ENCODE data around the gene PIP5K1B. TPM values are rescaled to one million over a fixed set of nuclear protein-coding genes. Genes with fewer than 3 reads are reported as not detected.

PIP5K1B gene
- total and polyA plus RNA-seq, 4 donors, result 0.09 to 30.9 (median 0.29) TPM

DNA sequence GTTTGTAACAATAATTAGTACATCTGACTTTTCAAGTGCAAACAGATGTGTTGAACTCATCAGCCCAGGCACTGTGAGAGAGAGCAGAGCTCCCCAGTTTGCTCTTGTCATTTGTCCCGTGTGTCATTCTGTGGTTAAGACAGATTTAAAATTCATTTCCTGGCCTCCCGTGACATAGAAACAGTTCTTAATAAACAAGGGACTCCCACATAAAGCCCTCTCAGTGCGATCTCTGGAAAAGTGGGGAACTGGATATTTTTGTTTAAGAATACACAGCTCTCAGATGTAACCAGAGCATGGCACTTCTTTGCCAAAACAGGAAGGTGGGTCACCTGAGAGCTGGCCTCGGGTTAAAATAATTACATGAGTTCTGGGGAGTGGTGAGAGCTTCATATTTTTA, 250.3 kb downstream of the PIP5K1B start:
- no peak overlapping the region for H3K9ac ChIP-seq (ENCODE audit: low read depth in 1 of 2, low read length in 2 of 2)
- no peak overlapping the region for H3K4me3 ChIP-seq (ENCODE audit: low read depth in 1 of 3, low read length in 3 of 3)
- H3K36me3 ChIP-seq (ENCODE audit: control insufficient read depth in 4 of 4, insufficient read depth in 3 of 4, low read depth in 1 of 4, low read length in 3 of 4), result peaks cover 0 to 2% (median 0%) of the 10 kb centered on the region in 4 donors
- WGBS, result 54% methylated on average over 4 of the region's 4 CpGs
- DNase-seq (ENCODE audit: low spot score), result no peak
- H3K27me3 ChIP-seq (ENCODE audit: control insufficient read depth in 4 of 4, insufficient read depth in 4 of 4, low read length in 3 of 4), result peaks cover 0 to 2% (median 0%) of the 10 kb centered on the region in 4 donors
- no peaks in the 10 kb centered on the region for H3K4me1 ChIP-seq (ENCODE audit: control insufficient read depth in 4 of 4, insufficient read depth in 4 of 4, low read length in 3 of 4)
- TF ChIP-seq, protein P1, sequence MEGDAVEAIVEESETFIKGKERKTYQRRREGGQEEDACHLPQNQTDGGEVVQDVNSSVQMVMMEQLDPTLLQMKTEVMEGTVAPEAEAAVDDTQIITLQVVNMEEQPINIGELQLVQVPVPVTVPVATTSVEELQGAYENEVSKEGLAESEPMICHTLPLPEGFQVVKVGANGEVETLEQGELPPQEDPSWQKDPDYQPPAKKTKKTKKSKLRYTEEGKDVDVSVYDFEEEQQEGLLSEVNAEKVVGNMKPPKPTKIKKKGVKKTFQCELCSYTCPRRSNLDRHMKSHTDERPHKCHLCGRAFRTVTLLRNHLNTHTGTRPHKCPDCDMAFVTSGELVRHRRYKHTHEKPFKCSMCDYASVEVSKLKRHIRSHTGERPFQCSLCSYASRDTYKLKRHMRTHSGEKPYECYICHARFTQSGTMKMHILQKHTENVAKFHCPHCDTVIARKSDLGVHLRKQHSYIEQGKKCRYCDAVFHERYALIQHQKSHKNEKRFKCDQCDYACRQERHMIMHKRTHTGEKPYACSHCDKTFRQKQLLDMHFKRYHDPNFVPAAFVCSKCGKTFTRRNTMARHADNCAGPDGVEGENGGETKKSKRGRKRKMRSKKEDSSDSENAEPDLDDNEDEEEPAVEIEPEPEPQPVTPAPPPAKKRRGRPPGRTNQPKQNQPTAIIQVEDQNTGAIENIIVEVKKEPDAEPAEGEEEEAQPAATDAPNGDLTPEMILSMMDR (IDR thresholded peaks at IDR 0.05; ENCODE audit: low read depth, low read length, missing input control), result no peak
- no peak for TF ChIP-seq TAF1 (conservative IDR thresholded peaks at IDR 0.05)
- no peak for TF ChIP-seq EGR1 (IDR thresholded peaks at IDR 0.05; ENCODE audit: low read depth in 2 of 2)
- TF ChIP-seq GABPA (IDR thresholded peaks at IDR 0.05 in 1 of 2, conservative IDR thresholded peaks at IDR 0.05 in 1 of 2), result no peak
- no peak for TF ChIP-seq JUND (IDR thresholded peaks at IDR 0.05)
- no peak for TF ChIP-seq YY1 (IDR thresholded peaks at IDR 0.05)
- TF ChIP-seq HNF4A (conservative IDR thresholded peaks at IDR 0.05), result no peak
- TF ChIP-seq, protein P2, sequence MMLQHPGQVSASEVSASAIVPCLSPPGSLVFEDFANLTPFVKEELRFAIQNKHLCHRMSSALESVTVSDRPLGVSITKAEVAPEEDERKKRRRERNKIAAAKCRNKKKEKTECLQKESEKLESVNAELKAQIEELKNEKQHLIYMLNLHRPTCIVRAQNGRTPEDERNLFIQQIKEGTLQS (IDR thresholded peaks at IDR 0.05), result no peak
- TF ChIP-seq NR2F2 (IDR thresholded peaks at IDR 0.05), result no peak
- TF ChIP-seq HNF4G (IDR thresholded peaks at IDR 0.05), result no peak
- TF ChIP-seq, protein P3, sequence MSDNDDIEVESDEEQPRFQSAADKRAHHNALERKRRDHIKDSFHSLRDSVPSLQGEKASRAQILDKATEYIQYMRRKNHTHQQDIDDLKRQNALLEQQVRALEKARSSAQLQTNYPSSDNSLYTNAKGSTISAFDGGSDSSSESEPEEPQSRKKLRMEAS (IDR thresholded peaks at IDR 0.05), result no peak
- TF ChIP-seq, protein P4, sequence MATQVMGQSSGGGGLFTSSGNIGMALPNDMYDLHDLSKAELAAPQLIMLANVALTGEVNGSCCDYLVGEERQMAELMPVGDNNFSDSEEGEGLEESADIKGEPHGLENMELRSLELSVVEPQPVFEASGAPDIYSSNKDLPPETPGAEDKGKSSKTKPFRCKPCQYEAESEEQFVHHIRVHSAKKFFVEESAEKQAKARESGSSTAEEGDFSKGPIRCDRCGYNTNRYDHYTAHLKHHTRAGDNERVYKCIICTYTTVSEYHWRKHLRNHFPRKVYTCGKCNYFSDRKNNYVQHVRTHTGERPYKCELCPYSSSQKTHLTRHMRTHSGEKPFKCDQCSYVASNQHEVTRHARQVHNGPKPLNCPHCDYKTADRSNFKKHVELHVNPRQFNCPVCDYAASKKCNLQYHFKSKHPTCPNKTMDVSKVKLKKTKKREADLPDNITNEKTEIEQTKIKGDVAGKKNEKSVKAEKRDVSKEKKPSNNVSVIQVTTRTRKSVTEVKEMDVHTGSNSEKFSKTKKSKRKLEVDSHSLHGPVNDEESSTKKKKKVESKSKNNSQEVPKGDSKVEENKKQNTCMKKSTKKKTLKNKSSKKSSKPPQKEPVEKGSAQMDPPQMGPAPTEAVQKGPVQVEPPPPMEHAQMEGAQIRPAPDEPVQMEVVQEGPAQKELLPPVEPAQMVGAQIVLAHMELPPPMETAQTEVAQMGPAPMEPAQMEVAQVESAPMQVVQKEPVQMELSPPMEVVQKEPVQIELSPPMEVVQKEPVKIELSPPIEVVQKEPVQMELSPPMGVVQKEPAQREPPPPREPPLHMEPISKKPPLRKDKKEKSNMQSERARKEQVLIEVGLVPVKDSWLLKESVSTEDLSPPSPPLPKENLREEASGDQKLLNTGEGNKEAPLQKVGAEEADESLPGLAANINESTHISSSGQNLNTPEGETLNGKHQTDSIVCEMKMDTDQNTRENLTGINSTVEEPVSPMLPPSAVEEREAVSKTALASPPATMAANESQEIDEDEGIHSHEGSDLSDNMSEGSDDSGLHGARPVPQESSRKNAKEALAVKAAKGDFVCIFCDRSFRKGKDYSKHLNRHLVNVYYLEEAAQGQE (IDR thresholded peaks at IDR 0.05), result no peak
- H3K9me3 ChIP-seq (ENCODE audit: control insufficient read depth in 4 of 4, low read length in 3 of 4), result no peaks in the 10 kb centered on the region
- H3K27ac ChIP-seq (ENCODE audit: low read depth in 1 of 2, low read length in 2 of 2), result no peak overlapping the region

DNA sequence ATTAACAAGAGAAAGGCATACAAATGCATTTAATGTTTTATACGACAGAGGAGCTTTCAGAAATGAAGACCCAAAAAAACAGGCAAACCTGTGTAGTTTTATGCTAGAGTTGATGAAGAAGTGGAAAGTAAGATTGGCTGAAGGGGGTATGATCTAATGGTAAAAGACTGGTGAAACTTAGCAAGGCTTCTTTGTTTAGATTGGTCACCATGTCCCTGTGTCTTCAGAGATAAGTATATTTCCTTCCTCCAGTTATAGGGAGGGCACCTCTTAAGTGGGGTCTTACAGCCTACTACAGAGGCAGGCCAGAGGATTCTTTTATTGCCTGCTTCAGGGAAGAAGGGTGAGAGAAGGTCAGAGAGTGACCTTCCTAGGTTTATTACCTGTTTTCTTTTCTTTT, 252.4 kb downstream of the PIP5K1B start:
- WGBS, result 92% methylated on average over 1 of the region's 1 CpG
- H3K27ac ChIP-seq (ENCODE audit: low read depth in 1 of 2, low read length in 2 of 2), result no peak overlapping the region
- H3K4me3 ChIP-seq (ENCODE audit: low read depth in 1 of 3, low read length in 3 of 3), result no peak overlapping the region
- H3K36me3 ChIP-seq (ENCODE audit: control insufficient read depth in 4 of 4, insufficient read depth in 3 of 4, low read depth in 1 of 4, low read length in 3 of 4), result peaks cover 0 to 2% (median 0%) of the 10 kb centered on the region in 4 donors
- H3K9me3 ChIP-seq (ENCODE audit: control insufficient read depth in 4 of 4, low read length in 3 of 4), result no peaks in the 10 kb centered on the region
- no peaks in the 10 kb centered on the region for H3K4me1 ChIP-seq (ENCODE audit: control insufficient read depth in 4 of 4, insufficient read depth in 4 of 4, low read length in 3 of 4)
- no peak for DNase-seq (ENCODE audit: low spot score)
- H3K27me3 ChIP-seq (ENCODE audit: control insufficient read depth in 4 of 4, insufficient read depth in 4 of 4, low read length in 3 of 4), result no peaks in the 10 kb centered on the region
- TF ChIP-seq, protein P2 (IDR thresholded peaks at IDR 0.05), result no peak
- TF ChIP-seq HNF4A (conservative IDR thresholded peaks at IDR 0.05), result no peak
- TF ChIP-seq EGR1 (IDR thresholded peaks at IDR 0.05; ENCODE audit: low read depth in 2 of 2), result no peak
- TF ChIP-seq FOXA2 (IDR thresholded peaks at IDR 0.05), result no peak
- TF ChIP-seq NR2F2 (IDR thresholded peaks at IDR 0.05), result no peak
- TF ChIP-seq HNF4G (IDR thresholded peaks at IDR 0.05), result no peak
- TF ChIP-seq RXRA (IDR thresholded peaks at IDR 0.05), result no peak
- H3K9ac ChIP-seq (ENCODE audit: low read depth in 1 of 2, low read length in 2 of 2), result no peak overlapping the region
